ENCODE results near the gene SLX9.

The SLX9 gene

GRCh38 chr21:44931501-44932407, 8.1 kb upstream of the SLX9 start:
- no peak for DNase-seq

- no peak for DNase-seq
Observed at GRCh38 chr21:44932408-44933181, 7.2 kb upstream of the SLX9 start.

- DNase-seq, result no peak
Observed at GRCh38 chr21:44933199-44933917, 6.5 kb upstream of the SLX9 start.

- no peak for DNase-seq
Observed at GRCh38 chr21:44933918-44934260, 5.9 kb upstream of the SLX9 start.

GRCh38 chr21:44934276-44934675, 5.6 kb upstream of the SLX9 start:
- no peak for DNase-seq

GRCh38 chr21:44934797-44935532, 4.9 kb upstream of the SLX9 start:
- DNase-seq, result no peak

- DNase-seq, result no peak
Observed at GRCh38 chr21:44935533-44935927, 4.3 kb upstream of the SLX9 start.

GRCh38 chr21:44938772-44939531, 877 bp upstream of the SLX9 start:
- DNase-seq, result no peak

- DNase-seq, result no peak
Observed at GRCh38 chr21:44940116-44940631, 345 bp downstream of the SLX9 start.

- DNase-seq, result no peak
Observed at GRCh38 chr21:44941567-44941966, 1.7 kb downstream of the SLX9 start.

- no peak for DNase-seq
Observed at GRCh38 chr21:44942566-44942965, 2.7 kb downstream of the SLX9 start.

- no peak for DNase-seq
Observed at GRCh38 chr21:44943005-44943685, 3.3 kb downstream of the SLX9 start.

GRCh38 chr21:44943686-44944550, 4.1 kb downstream of the SLX9 start:
- no peak for DNase-seq

- DNase-seq, result no peak
Observed at GRCh38 chr21:44944596-44944995, 4.8 kb downstream of the SLX9 start.

GRCh38 chr21:44946254-44947041, 6.6 kb downstream of the SLX9 start:
- no peak for DNase-seq

GRCh38 chr21:44947111-44947929, 7.5 kb downstream of the SLX9 start:
- no peak for DNase-seq

GRCh38 chr21:44947930-44948331, 8.1 kb downstream of the SLX9 start:
- DNase-seq, result no peak

- DNase-seq, result no peak
Observed at GRCh38 chr21:44948426-44949120, 8.7 kb downstream of the SLX9 start.
